SK-N-SH treated with all-trans-retinoic acid at 6 μM for 48 hours (cell line): Measurements from ENCODE around the gene ARMC2.
"Not testable (repeated sequence)": the region's sequence is repeated elsewhere in the genome, so short reads cannot be mapped to it uniquely, and the experiment has no call there.

Experiments
- ARNTL ChIP-seq: fragments of 450-650 bp; formaldehyde crosslinking; IDR thresholded peaks from 2 replicates; pipeline ENCODE4 v1.5.0; 2020; ENCODE audit warnings: low read depth, mild to moderate bottlenecking, moderate library complexity, borderline replicate concordance
- BACH2 ChIP-seq: fragments of 250-450 bp; sonication (Bioruptor Pico); IDR thresholded peaks from 2 replicates; pipeline ENCODE4 v1.9.0; 2021; ENCODE audit warnings: mild to moderate bottlenecking, borderline replicate concordance
- OSR1 ChIP-seq: fragments of 250-450 bp; sonication (Bioruptor Pico); IDR thresholded peaks from 2 replicates; pipeline ENCODE4 v1.8.0; 2022; ENCODE audit warnings: moderate library complexity, mild to moderate bottlenecking, inconsistent platforms
- PATZ1 ChIP-seq: fragments of 250-450 bp; sonication (Bioruptor Pico); IDR thresholded peaks from 2 replicates; pipeline ENCODE4 v1.8.0; 2020; ENCODE audit warnings: mild to moderate bottlenecking, moderate library complexity, borderline replicate concordance
- RARB ChIP-seq: fragments of 250-450 bp; sonication (Bioruptor Pico); IDR thresholded peaks from 2 replicates; pipeline ENCODE4 v1.8.0; 2021; ENCODE audit warnings: mild to moderate bottlenecking, moderate library complexity
- TCF4 ChIP-seq: fragments of 250-450 bp; sonication (Bioruptor Pico); IDR thresholded peaks from 2 replicates; pipeline ENCODE4 v1.8.0; 2021; ENCODE audit warnings: mild to moderate bottlenecking, moderate library complexity, borderline replicate concordance

DNA sequence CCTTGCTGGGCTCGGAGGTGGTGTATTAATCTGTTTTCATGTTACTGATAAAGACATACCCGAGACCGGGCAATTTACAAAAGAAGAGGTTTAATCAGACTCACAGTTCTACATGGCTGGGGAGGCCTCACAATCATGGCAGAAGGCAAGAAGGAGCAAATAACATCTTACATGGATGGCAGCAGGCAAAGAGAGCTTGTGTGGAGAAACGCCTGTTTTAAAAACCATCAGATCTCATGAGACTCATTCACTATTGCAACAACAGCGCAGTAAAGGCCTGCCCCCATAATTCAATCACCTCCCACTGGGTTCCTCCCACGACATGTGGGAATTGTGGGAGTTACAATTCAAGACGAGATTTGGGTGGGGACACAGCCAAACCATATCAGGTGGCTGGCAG, 30.9 kb upstream of the ARMC2 start:
- TF ChIP-seq BACH2 (CRISPR knock-in tag); ARNTL (CRISPR knock-in tag); PATZ1 (CRISPR knock-in tag); TCF4; OSR1 (CRISPR knock-in tag); RARB (CRISPR knock-in tag): not testable (repeated sequence)
